ENCODE results near the gene OPA1.

Gene OPA1

GRCh38 chr3:193560870-193561269 is 32.1 kb upstream of the OPA1 start:
- H3K27ac ChIP-seq = no peak overlapping the region
- no peaks in the 10 kb centered on the region for H3K27me3 ChIP-seq
- DNase-seq = no peak
- H3K9me3 ChIP-seq = no peaks in the 10 kb centered on the region
- intact Hi-C loops (cut with DNase I; ENCODE audit: low total_unique reads) = no loop called here
- no peak overlapping the region for H3K4me3 ChIP-seq
- H3K36me3 ChIP-seq = no peaks in the 10 kb centered on the region
- H3K4me1 ChIP-seq = no peaks in the 10 kb centered on the region
- TF ChIP-seq, protein P1, sequence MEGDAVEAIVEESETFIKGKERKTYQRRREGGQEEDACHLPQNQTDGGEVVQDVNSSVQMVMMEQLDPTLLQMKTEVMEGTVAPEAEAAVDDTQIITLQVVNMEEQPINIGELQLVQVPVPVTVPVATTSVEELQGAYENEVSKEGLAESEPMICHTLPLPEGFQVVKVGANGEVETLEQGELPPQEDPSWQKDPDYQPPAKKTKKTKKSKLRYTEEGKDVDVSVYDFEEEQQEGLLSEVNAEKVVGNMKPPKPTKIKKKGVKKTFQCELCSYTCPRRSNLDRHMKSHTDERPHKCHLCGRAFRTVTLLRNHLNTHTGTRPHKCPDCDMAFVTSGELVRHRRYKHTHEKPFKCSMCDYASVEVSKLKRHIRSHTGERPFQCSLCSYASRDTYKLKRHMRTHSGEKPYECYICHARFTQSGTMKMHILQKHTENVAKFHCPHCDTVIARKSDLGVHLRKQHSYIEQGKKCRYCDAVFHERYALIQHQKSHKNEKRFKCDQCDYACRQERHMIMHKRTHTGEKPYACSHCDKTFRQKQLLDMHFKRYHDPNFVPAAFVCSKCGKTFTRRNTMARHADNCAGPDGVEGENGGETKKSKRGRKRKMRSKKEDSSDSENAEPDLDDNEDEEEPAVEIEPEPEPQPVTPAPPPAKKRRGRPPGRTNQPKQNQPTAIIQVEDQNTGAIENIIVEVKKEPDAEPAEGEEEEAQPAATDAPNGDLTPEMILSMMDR (IDR thresholded peaks at IDR 0.05) = no peak

DNA sequence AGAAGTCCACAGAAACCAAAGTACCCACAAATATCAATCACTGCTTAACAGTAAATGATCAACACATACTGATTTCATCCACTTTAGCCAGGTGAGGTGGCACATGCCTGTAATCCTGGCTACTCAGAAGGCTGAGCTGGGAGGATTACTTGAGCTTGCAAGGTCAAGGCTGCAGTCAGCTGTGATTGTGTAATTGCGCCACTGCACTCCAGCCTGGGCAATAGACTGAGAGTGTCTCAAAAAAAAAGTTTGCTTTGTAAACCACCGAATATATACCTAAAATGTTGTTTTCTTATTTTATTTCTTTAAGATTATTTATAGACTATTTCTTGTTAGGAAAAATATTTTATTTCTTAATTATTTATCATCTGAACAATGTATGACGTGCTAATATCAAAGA is 29.6 kb upstream of the OPA1 start:
- DNase-seq = no peak
- TF ChIP-seq, protein P1 (IDR thresholded peaks at IDR 0.05) = no peak
- no peak overlapping the region for H3K4me3 ChIP-seq
- H3K9me3 ChIP-seq = no peaks in the 10 kb centered on the region
- intact Hi-C loops (cut with DNase I; ENCODE audit: low total_unique reads) = no loop called here
- no peaks in the 10 kb centered on the region for H3K36me3 ChIP-seq
- no peaks in the 10 kb centered on the region for H3K4me1 ChIP-seq
- H3K27ac ChIP-seq = no peak overlapping the region
- H3K27me3 ChIP-seq = no peaks in the 10 kb centered on the region

DNA sequence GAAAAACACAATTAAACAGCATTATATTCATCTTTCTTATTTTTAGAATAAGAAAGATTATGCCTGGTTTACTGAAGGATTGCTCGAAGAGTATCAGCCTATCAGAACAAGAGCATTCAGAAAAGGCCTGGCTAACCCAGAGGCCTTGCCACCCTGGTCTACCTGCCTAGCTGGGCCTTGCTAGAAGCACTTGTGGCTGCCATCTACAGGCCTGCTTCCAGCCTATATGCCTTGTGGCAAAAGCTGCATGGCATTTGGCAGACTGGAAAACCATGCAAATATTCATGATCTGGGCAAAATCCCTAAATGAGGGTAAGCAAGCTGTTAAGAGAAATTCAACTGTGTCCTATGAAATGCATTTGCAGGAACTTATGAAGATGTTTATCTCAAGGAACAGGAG is 29.0 kb upstream of the OPA1 start:
- Histone ChIP-seq H3K9me3 (no peaks in the 10 kb centered on the region), H3K36me3 (no peaks in the 10 kb centered on the region), H3K4me1 (no peaks in the 10 kb centered on the region), H3K27ac (no peak overlapping the region), H3K27me3 (no peaks in the 10 kb centered on the region), H3K4me3 (no peak overlapping the region)
- intact Hi-C loops (cut with DNase I; ENCODE audit: low total_unique reads) = no loop called here
- no peak for DNase-seq
- TF ChIP-seq, protein P1 (IDR thresholded peaks at IDR 0.05) = no peak

DNA sequence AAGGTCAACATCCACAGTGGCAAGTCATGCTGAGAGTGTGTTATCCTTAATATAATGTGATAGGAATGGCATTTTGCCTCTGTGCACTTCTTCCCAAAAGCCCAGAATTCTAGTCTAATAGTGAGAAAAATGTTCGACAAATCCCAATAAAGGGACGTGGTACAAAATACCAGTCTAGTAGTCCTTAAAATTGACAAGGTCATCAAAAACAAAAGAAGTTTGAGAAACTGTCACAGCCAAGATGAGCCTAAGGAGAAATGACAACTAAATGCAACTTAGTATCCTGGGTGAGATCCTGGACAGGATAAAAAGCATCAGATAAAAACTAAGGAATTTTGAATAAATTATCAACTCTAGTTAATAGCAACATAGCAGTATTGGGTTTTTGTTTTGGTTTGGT is 23.9 kb upstream of the OPA1 start:
- no peak overlapping the region for H3K4me3 ChIP-seq
- H3K9me3 ChIP-seq = no peaks in the 10 kb centered on the region
- H3K36me3 ChIP-seq = no peaks in the 10 kb centered on the region
- H3K4me1 ChIP-seq = no peaks in the 10 kb centered on the region
- intact Hi-C loops (cut with DNase I; ENCODE audit: low total_unique reads) = no loop called here
- H3K27ac ChIP-seq = no peak overlapping the region
- TF ChIP-seq, protein P1 (IDR thresholded peaks at IDR 0.05) = no peak
- H3K27me3 ChIP-seq = no peaks in the 10 kb centered on the region
- DNase-seq = no peak

DNA sequence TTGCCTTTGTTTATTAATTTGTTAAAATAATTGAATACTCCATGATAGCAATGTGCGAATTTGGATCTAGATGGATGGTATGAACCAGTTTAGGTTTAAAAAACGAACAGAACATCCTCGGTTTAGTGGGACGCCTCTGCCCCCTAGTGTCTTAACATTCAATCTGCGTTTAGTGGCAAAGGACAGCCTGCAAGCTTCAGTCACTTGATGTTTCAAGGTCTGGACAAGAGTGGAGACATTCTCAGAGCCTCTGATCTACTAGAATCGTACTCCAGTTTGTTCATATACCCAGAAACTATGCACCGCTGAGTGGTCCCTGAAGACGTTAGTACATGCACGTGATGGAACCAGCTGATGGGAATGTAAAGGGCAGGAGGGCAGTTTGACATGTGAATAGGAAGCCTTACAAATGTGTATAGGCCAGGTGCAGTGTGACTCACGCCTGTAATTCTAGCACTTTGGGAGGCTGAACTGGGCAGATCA is 20.5 kb upstream of the OPA1 start:
- DNase-seq = no peak
- TF ChIP-seq, protein P1 (IDR thresholded peaks at IDR 0.05) = peak; percentile 64 to 67
- H3K4me3 ChIP-seq = no peak overlapping the region
- H3K4me1 ChIP-seq = no peaks in the 10 kb centered on the region
- H3K9me3 ChIP-seq = no peaks in the 10 kb centered on the region
- H3K36me3 ChIP-seq = no peaks in the 10 kb centered on the region
- H3K27me3 ChIP-seq = no peaks in the 10 kb centered on the region
- intact Hi-C loops (cut with DNase I; ENCODE audit: low total_unique reads) = loop anchor here (10.0 kb wide), 1 partner anchor 528 kb away; no protein-coding TSS in a partner anchor
- H3K27ac ChIP-seq = no peak overlapping the region
